T47D (cell line): ENCODE results near the gene TMEM178A.
"Not testable (repeated sequence)": the region's sequence is repeated elsewhere in the genome, so short reads cannot be mapped to it uniquely, and the experiment has no call there.

ENCODE experiments used
- DNase-seq, 2 experiments: peaks; one replicate each; pipeline versions ENCODE4 v3.0.0 to v3.0.0-alpha.2; 2011 to 2012; ENCODE audit warnings: low read depth in 1 of 2, low spot score in 1 of 2
- JUND ChIP-seq: IDR thresholded peaks from 2 replicates; pipeline ENCODE4 v1.6.1; 2012; ENCODE audit warnings: low read depth
- in situ Hi-C: cut with HindIII; loops from 2 replicates; pipeline ENCODE4 v1.10.0; 2016; ENCODE audit warnings: low sequenced_read_pairs, low pct_unique_long_range_greater_than_20kb

Gene TMEM178A

GRCh38 chr2:39636306-39636705 is 29.4 kb upstream of the TMEM178A start:
- no peak for DNase-seq
- in situ Hi-C loops: no loop called here
- TF ChIP-seq JUND: no peak

DNA sequence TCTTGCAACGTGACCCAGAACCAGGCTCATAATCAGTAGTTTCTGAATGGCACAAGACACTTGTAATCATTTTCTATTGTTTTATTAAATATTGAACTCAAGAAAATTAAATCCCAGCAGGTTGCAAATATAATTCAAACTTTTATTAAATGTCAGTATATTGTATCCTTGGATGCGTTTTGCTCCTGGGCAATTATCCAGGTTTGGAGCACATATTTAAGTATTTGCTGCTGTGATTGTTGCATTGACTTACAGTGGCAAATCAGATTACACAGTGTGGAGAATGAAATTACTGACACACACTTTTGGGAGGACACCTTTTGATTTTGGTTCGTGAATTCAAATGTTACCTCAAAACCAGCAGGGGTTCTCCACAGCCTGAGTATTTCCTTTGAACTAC is 27.1 kb upstream of the TMEM178A start:
- no peak for DNase-seq
- no peak for TF ChIP-seq JUND
- in situ Hi-C loops: no loop called here

GRCh38 chr2:39640107-39640506 is 25.6 kb upstream of the TMEM178A start:
- TF ChIP-seq JUND: no peak
- in situ Hi-C loops: no loop called here
- DNase-seq: no peak

DNA sequence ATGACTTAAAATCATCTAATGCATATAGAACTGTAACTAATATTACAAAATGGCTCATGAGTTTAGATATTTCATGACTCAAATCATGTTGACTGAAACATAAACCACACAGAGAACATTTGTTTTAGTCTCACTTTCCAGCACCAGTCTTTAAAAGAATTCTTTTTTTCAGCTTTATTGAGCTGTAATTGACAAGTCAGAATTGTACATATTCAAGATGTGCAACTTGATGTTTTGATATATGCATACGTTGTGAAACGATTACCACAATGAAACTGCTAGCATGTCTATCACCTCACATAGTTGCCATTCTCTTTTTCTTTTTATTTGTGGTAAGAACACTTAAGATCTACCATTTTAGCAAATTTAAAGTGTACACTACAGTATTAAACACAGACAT is 25.0 kb upstream of the TMEM178A start:
- no peak for DNase-seq
- TF ChIP-seq JUND: no peak
- in situ Hi-C loops: no loop called here

GRCh38 chr2:39641635-39642034 is 24.1 kb upstream of the TMEM178A start:
- in situ Hi-C loops: no loop called here
- no peak for DNase-seq
- TF ChIP-seq JUND: no peak

DNA sequence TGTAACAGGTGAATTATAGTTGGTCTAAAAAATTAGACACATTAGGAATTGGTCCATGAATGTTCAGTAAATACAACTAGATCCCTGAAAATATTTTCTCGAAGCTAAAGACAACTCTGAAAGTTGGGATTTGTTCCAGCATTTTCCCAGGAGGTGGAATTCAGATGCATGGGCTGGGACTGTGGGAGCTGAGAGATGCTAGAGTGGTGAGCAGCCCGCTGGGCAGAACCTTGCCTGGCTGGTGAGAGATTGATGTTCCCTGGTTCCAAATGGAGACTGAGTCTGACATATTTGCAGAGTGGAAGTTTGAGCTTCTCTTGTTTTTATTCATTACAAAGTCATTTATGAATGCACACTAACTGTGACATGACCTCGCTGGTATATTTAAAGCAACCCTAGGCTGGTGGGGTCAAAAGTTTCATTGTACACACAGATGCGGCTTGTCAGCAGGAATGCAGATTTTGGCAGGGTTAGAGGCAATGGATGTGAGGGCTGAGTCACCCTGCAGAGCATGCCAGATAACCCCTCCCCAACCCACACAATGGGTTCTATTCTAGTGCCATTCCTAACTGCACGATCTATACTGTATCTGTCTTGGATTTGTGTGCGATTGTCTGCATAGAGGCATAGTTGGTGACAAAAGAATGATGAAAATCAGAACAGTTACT is 23.5 kb upstream of the TMEM178A start:
- DNase-seq: no peak
- in situ Hi-C loops: no loop called here
- TF ChIP-seq JUND: no peak

- no peak for TF ChIP-seq JUND
- no peak for DNase-seq
- in situ Hi-C loops: no loop called here
Observed at GRCh38 chr2:39645826-39646225, 19.9 kb upstream of the TMEM178A start.

DNA sequence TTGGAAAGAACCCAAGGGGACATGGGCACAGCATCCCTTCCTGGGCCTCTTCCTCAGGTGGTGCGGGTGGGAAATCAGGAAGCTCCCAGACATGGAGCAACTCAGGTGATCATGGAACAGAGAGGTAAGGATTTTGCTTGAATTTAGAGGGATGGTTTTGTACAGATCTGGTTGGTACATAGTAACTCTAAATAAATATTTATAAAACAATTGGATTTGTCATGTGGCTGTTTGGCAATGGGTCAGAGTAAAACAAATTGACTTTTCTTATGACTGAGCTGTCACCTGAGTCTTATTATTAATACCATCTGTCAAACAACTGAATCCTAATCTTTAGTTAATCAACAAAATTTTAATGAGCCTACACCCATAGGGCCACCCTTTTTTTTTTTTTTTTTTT is 19.4 kb upstream of the TMEM178A start:
- in situ Hi-C loops: no loop called here
- peak in 1 of 2 experiments; percentile 33 for DNase-seq
- no peak for TF ChIP-seq JUND

DNA sequence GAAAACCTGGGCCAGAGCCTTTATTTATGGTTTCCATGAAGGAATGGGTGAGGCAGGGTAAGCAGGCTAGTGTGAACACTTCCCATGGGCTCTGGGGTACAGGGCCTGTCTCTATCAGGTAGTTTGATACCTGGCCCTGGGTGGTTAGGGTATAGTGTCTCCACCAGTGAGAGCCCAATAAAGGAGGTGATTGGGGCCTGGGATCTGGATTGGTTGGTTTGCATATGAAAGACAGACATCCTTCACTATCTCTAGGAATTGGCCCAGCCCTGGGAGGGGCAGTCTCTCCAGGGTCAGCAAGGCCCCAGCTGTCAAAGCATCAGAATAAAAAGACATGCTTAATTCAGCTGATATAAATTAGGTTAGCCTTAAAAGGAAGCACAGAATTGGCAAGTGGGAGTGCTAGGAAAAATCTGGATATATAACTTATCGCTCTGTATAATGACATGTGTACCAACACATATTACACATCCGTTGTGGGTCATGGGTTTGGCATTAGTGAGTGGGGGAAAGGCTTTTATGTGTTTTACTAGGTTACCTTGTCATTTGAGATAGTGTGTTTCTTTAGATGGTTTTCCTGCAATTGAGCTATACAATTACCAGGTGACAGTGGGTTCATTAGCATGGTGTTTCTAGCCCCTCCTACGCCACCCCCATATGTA is 18.5 kb upstream of the TMEM178A start:
- in situ Hi-C loops: no loop called here
- DNase-seq: no peak
- TF ChIP-seq JUND: no peak

DNA sequence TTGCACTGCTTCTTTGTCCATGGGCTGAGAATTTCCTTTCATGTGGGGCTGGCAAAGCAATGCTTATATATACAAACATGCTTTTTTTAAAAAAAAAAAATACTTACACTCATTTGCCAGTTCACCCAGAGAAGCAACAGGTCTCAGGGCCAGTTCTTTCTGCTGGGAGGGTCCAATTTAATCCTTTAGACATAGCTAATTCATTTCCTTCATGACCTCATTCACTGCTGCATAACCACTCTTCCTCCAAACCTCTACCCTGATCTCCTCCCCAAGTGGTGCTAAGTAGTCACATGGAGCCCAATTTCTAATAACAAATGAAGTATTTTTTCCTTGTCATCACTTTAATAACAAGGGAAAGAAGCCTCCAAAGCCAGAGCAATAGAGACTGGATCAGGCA is 17.1 kb upstream of the TMEM178A start:
- in situ Hi-C loops: no loop called here
- TF ChIP-seq JUND: no peak
- no peak for DNase-seq

DNA sequence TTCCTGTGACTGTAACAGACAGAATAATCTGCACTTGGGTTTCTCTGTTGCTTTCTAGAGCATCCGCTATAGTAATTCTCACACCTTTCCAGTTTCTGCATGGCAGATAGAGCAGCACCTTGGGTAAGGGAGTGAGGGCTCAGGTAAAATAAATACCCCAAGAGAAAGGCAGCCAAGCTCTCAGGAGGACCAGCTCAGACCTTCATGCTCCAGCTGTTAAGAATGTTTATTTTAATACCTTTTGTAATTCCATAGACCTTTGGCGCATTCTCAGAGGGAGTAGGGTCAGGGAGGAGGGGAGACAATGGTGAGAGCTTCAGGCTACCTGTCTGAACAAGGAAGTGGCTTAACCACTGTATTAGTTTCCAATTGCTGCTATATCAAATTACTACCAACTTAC is 16.2 kb upstream of the TMEM178A start:
- TF ChIP-seq JUND: no peak
- in situ Hi-C loops: no loop called here
- DNase-seq: no peak

- DNase-seq: no peak
- no peak for TF ChIP-seq JUND
- in situ Hi-C loops: no loop called here
Observed at GRCh38 chr2:39650468-39650867, 15.2 kb upstream of the TMEM178A start.

GRCh38 chr2:39656215-39656614 is 9.5 kb upstream of the TMEM178A start:
- DNase-seq, in situ Hi-C loops: not testable (repeated sequence)
